Stimulated activated CD8-positive, alpha-beta memory T cell treated with anti-CD3 and anti-CD28 coated beads, Interleukin-4, amount 100 ng/mL, for 4 hours (primary cell): ENCODE measurements around the gene PAQR7.
A peak's percentile ranks its signal among the peaks of the same experiment; 100 is the strongest.

Experiments
- DNase-seq, 2 donors: peaks; one replicate each; pipeline ENCODE4 v3.0.0-alpha.2; 2020; ENCODE audit warnings: low read depth in 2 of 2, low spot score in 1 of 2

Gene PAQR7

DNA sequence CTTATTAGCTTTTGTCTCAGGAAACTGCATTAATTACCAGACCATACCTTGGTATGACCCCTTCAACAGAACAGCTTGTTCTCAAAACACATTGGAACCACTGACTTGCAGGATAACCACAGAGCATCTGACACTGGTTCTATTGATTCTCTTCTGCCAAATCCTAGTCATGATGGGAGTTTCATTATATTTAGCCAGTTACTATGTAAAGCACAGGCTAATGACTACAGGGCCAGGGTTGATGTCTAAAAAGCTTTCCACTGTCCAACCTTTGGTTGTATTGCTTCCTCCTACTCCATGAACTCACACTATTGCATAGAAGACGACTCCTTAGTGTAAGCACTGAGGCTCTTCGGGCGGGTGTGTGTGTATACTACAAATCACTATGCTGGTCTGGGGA, 27.0 kb upstream of the PAQR7 start:
- no peak for DNase-seq

DNA sequence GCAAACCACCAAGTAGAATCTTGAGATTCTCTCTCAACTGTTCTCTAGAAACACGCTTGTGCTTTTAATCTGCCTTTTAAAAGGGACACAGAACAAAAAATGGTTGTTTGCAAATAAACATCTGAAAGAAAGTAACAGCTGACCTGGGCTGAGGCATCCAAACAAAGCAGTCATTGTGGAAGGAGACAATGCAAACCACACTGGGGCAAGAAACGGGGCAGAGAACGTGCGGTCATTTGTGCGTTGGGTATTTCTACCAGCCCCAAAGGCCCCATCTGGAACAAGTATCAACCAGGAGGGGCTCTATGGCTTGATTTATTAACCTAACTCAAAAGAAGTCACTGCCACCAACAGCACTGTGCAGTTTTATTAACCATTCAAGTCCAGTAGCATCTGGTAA, 24.7 kb upstream of the PAQR7 start:
- DNase-seq: no peak

DNA sequence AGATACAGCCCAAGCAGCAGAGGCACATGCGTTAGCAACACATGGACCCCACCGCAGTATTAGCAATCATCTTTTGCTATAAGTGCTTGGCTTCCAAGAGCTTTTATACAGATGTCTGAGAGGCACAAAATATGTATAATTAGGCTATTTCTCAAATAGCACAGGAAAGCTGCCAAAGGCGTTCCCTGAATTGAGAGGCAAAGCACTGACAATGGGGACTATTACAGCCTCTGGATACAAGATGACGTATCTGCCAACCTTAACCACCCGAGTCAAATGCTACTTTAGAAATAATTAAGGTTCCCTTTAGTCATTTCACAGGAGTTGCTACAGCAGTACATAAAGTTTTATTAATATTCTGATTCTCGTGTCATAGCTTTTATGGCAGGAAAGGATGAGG, 24.3 kb upstream of the PAQR7 start:
- DNase-seq: no peak

DNA sequence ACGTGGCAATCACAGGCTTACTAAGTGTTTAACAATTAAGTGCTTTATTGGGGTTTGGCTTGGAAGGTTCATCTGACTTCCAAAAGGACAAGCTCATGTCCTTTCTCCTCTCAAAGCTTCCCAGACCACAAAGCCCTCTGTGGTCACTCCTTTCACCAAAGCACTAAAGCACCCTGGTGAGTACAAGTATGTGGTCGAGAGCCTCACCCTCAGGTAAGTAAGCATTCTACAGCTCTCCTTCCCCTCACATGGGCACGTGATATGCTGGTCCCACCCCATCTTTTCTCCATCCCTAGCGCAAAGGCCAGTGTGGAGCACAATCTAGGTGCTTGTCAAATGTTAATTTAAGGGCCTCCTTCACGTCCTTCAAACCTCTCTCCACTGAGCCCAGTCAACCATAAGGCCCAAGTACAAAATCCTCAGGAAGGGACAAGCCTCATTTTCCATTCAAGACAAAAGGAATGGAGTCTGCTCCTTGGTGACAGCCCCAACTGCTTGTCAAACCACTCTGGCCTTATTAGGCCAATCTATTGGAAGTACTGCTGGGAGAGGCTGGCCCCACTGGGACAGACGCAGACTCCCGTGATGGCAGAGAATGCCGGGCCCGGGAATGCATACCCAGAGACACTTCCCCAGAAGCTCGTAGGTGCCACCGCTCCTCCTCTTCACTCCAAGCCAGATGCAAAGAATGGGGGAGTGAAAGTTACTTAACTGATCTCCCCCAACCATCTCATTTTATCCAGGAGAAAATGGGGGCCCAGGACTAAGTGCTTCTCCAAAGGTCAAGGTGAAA, 22.9 kb upstream of the PAQR7 start:
- DNase-seq: no peak

DNA sequence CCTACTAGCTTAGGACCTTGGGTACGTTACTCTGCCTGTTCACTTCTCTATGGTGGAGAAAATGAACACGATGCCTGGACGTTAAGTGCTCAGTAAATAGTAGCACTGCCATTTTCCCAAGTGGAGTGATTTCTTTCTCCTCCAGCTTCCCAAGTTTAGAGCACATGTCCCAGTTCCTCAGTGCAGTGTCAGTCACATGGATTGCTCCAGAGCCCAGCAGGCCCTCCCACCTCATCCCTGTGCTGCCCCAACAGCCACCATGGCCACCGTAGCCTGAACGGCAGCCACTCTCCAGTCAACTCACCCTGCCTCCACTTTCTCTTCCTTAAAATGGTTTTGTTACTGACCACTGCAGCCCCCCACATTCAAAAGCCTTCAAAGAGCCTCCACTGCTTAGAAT, 22.2 kb upstream of the PAQR7 start:
- no peak for DNase-seq

DNA sequence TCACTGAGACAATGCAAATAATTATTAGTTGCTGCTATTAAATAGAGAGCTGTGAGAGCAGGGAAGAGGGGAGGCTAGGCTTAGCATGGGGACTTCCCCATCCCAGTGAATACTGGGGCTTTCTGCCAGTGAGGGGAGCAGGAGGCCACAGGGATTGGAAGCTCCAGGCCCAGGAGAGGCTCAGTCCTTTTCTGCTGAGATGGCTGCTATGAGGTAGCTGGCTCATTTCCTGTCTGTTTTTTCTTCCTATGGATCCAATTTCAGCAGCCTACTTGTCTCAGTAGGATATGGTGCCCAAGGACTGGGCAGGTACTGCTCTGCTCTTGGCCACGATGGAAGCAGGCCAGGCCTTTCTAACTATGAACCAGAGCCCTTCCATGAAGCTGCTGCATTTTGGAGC, 20.8 kb upstream of the PAQR7 start:
- no peak for DNase-seq

DNA sequence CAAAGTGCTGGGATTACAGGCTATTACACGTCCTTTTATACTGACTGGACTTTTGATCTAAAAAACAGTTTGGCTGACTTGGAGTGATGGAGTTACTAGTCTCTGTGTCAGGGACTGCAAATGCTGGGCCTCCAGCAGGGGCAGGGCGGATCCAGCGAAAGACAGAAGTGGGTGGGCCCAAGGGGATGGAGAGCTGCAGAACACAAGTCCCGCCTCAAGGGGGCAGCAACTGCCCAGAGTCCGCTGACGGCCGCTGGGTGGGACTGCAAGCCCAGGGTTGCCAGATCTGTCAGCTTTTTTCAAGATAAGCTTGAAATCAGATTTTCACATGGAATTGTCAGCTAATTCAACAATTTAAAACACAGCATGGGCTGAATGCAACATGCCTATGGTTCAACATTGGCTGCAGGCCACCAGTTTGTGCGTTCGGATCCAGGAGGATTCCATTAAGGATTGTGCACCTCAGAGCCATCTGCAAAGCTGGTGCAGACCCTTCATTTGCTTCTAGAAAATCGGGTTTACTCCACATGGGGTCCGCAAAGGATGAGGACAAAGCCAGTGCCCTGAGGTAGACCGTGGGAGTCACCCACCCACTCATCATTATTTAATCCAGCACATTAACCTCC, 20.0 kb upstream of the PAQR7 start:
- peak; percentile 73 to 76 for DNase-seq

DNA sequence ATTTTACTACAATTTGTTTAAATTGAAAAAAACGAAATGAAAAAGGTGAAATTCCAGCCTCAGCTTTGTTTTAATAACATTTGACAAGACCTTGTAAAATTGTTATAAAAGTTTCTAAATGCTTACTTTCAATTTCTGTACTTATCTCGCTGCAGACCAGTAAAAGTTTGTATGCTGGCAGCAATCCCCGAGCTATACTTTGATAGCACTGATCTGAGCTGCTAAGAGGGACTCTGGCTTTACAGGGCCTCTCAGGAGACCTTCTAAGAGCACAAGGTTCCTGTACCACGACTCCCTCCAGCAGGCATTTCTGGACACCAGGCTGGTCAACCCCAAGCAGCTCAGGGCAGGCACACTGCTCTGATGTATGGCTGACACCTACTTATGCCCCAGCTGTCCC, 17.6 kb upstream of the PAQR7 start:
- DNase-seq: no peak

DNA sequence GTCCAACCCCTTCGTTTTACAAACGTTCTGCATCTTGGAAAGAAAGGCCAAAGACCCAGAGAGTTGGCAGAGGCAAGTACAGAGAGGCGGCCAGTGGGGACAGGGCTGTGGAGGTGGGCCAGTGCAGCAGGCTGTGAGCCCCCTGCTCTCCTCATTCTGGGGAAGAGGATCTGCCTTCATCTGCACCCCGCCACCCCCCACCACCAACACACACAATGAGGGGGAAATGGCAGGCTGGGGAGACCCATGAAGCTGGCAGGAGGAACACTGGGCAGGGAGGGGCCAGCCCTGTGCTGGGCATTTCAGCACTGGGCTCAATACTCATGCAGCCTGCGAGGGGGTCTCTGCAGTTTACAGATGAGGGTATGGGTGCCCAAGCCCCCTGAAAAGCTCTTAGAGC, 16.1 kb upstream of the PAQR7 start:
- DNase-seq: no peak

DNA sequence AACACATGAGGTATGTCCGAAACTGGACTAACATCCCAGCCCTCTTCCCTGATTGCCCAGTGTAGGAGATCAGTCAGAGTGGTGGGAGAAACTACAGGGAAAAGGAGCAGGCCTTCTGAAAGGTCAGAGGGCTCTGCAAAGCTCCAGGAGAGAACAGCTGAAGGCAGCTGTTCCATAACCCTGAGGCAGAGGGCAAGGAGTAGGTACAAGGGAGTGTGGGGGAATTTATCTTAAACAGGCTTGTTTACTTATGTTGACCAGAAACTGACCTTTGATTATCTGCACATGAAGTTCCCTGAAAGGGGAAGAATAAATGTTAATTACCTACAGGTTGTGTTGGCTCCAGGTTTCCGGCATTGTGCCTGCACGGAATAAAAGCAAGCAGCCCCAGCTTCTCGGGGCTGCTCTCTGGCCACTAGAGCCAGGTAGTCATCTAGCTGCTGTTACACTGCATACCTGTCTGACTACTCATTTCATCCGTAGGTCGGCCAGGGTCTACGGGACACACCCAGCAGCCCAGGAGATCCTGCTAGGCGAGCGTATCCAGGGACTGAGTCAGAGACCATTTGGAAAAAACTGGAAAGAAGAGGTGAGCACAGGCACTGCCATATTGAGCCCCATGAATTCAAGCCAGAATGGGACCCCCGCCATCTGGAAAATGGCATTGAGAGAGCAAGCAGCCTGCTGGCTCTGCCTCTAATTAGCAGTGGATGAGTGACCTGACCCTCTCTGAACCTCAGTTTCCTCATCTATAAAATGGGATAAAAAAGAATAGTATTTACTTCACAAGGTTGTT, 14.9 kb upstream of the PAQR7 start:
- DNase-seq: no peak

DNA sequence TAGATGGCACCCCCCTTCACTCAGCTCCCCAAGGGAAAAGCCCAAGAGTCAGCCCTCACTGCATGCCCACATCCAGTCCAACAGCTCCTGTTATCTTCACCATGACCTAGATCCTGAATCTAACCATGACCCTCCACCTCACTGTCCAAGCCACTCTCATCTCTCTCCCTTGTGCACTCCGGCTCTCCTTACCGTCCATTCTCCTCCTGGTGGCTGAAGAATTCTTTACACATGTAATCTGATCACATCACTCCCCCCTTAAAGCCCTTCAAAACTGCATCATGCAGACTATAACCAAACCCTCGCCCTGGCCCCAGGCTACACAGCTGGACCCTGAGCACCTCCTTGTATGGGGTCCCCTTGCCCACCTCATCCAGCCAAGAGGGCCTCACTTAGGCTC, 14.0 kb upstream of the PAQR7 start:
- DNase-seq: no peak

DNA sequence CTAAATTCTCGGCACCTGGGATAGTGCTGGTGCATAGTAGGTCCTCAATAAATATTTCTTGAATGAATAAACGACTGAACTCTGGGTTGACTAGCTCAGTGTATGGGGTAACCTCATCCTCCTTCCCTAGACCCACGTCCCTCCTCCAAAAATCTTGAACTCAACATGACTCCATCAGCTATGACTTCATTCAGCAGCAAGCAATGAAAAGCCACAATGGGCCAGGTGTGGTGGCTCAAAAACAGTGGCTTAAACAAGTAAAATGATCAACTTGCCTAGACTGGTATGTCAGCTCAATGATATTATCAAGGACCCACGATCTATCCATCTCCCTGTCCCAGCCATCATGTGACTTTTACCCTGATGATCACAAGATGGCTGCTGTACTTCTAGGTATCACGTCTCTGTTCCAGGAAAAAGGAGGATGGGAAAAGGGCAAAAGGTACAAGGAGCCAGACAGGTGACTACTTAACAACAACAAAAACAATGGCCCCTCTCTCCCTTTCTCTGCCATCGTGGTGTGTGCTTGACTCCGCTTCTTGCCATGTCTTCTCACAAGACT, 13.0 kb upstream of the PAQR7 start:
- DNase-seq: no peak

DNA sequence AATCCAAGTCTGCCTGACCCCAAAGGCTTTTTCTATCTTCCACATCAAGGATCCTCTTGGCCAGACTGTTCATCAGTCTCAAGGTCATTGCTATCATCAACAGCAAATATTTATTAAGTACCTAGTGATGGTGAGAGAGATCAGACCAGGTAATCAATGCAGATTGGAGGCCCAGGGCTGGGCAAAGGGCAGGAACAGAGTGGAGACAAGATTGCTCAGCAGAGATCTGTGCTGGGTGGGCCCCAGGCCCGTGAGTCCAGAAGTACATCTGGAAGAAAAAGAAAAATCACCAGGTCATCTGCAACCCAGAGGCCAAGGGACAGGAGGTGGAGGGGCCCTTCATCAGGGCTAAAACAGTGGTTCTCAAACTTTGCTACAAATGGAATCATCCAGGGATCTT, 10.1 kb upstream of the PAQR7 start:
- no peak for DNase-seq

DNA sequence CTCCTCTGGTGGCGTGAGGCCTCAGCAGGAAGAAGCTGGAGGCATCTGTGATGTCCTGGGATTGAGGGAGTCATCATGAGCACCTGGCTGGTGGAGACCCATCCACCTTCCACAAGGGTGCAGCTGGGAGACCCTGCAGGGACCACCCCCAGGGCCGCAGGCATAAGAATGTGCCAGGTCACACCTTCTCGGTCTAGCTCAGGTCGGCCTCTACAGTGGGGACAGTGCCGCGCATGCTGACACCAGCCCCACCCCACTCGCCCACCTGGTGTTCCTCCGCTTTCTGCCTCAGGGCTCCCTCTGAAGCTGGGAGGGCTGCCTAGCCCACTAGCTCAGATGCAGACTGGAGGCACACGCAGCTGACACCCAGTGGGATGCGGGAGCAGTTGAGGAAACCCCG, 5.8 kb upstream of the PAQR7 start:
- DNase-seq: no peak

DNA sequence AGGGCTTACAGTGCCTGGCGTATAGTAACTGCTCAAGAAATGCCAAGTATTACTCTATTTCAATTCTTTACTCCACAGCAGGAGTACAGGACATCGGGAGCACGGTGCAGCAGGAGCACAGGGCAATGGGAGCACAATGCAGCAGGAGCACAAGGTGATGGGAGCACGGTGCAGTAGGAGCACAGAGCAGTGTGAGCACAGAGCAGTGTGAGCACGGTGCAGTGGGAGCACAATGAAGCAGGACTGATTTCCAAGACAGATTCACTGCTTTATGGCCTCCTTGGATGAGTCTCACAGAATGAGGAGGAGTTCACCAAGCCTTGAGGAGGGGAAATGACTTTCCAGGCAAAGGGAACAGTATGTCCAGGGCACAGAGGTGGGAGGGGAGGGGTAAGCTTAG, 5.0 kb upstream of the PAQR7 start:
- no peak for DNase-seq

DNA sequence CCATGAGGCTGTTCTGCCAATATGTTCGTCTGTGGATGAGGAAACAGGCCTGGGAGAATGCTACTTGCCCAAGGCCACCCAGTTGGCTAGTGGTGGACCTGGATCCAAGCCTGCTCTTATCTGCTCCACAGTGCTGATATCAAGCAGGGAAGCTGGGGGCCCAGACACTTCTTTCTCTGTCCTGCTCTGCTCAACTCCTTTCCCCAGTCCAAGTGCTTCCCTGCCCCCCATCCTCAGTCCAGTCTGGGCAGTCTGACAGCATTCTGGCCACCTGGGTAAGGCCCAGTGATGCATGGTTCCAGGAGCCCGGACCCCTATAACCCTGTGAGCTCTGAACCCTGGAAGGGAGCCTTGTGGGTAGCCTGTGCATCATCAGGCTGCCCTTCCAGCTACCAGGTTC, 4.2 kb upstream of the PAQR7 start:
- DNase-seq: no peak

DNA sequence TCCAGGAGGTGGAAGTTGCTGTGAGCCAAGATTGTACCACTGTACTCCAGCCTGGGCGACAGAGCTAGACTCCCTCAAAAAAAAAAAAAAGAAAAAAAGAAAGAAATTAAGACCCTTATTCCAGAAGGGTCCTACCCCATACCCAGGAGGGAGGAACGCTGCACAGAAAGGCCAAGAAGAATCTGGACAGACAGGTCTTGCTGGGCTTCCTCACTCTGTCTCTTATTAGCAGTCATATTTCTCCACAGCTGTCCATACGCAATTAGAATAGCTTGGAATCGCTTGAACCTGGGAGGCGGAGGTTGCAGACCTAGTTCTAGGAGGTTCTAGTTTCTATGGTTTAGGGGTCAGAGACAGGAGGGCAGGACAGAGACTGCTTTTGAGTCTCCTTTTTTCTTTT, 3.2 kb upstream of the PAQR7 start:
- DNase-seq: no peak

DNA sequence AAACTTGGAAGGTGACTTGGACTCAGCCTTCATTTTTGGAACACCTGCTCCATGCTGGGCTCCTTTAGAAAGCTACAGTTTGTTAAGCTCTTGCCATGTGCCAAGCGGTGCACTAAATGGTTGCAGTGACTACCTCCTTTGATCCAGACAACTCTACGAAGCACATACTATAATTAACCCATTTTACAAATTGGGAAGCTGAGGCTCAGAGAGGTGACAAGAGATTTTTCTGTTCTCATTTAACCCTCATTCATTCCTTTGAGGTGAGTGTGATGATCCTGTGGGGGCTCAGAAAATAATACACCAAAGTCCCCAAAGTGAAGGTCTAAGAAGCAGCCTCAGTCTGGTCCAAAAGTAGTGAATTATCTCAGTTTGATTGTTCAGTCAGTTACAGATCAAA, 1.6 kb upstream of the PAQR7 start:
- no peak for DNase-seq

DNA sequence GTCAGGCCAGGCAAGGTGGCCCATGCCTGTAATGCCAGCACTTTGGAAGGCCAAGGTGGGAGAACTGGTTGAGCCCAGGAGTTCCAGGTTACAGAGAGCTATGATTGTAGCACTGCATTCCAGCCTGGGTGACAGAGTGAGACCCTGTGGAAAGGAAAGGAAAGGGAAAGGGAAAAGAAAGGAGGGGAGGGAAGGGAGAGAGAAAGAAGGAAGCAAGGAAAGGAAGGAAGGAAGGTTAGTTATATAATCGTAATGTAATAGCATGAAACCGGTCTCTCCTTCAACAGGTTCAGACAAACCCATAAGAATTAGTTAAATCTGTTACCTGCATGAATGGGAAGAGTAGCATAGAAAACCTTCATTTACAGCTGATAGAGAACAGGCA, 1.2 kb upstream of the PAQR7 start:
- no peak for DNase-seq

DNA sequence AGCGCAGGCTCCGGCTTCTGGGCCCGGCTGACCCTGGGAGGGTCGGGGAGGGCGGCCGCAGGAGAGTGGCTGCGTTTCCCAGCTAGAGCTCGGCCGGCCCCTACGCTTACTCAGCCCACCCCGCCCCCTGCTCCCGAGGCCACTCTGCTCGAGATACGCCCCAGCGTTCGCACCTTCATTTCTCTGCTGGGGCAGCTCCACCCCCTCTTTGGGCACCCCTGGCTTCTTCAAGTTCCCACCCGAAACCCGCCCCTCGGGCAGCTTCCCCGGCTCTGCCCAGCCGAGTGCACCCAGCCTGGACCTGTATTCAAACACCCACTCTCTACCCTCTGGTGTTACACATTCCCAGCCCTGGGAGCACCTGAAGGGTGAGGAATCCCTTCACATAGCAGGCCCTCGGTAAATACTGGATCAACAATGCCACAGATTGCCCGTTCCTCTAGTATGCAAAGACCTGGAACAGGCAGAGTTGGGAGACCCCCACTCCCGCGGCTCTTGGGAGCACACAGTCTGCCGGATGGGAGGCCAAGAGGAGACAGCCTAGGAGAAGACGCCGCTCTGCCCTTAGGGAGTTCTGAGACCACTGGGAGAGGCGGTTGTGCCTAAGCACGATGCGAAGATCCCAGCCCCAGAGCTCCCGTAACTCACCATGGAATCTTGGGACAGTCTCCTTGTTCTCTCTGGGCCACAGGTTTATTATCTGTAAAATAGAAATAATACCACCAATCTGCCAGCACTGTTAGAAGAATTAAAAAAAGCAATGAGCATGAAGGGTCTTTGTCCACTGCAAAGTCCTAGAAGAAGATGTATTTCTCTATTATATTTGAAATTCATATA, 566 bp upstream of the PAQR7 start:
- no peak for DNase-seq

DNA sequence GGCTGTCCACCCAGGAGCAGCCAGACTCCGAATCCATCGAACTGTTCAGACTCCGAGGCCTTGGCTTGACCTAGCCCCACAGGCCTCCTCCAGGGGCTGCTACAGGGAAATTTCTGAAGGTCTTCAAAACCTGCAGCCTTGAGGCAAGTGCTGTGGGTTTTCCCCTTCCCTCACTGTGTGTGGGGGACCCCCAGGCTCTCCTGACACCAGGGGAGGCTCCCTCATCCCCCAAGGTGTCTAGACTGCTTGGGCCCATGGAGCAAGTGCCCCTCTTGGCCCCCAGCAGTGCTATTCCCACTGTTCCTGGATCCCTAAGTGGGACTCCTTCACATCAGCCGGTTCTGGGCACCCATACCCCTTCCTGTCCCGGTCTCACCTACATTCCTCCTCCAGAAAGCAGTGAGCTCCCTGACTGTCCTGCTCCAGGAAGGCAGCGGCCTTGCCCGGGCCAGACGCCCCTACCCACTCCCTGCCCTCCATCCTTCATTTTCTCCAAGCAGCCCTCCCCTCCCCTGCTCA, 814 bp downstream of the PAQR7 start:
- DNase-seq: no peak
